Osteoblast (primary cell): ENCODE data around the gene ANKRD40. TPM values are rescaled to one million over a fixed set of nuclear protein-coding genes. Genes with fewer than 3 reads are reported as not detected.

ENCODE experiments used
- DNase-seq: peaks from one replicate; pipeline ENCODE4 v3.0.0; 2011; ENCODE audit warnings: low spot score, mixed read lengths; ENCODE audit not compliant: insufficient read length; ENCODE audit errors: missing footprints
- H2AFZ ChIP-seq: 2 replicates; pipeline ENCODE4 v1.6.0; 2011; ENCODE audit warnings: mild to moderate bottlenecking, low read length
- H3K27ac ChIP-seq: 2 replicates; pipeline ENCODE4 v1.5.1; 2011; ENCODE audit warnings: mild to moderate bottlenecking, low read depth, low read length, moderate library complexity
- H3K27me3 ChIP-seq: 2 replicates; pipeline ENCODE4 v1.6.0; 2012; ENCODE audit warnings: mild to moderate bottlenecking, control low read depth, inconsistent platforms, low read length, moderate library complexity; ENCODE audit not compliant: insufficient read depth
- H3K36me3 ChIP-seq: 2 replicates; pipeline ENCODE4 v1.5.1; 2011; ENCODE audit warnings: mild to moderate bottlenecking, low read length, control low read depth, moderate library complexity; ENCODE audit not compliant: insufficient read depth
- H3K4me1 ChIP-seq: 2 replicates; pipeline ENCODE4 v1.5.1; 2011; ENCODE audit warnings: mild to moderate bottlenecking, low read length, control low read depth, moderate library complexity; ENCODE audit not compliant: insufficient read depth
- H3K4me2 ChIP-seq: 2 replicates; pipeline ENCODE4 v1.6.0; 2011; ENCODE audit warnings: mild to moderate bottlenecking, low read length; ENCODE audit not compliant: insufficient read depth
- H3K4me3 ChIP-seq: fragments of 200-600 bp; sonication (generic); 3 replicates; pipeline ENCODE4 v1.5.1; 2012; ENCODE audit warnings: mild to moderate bottlenecking, low read length, inconsistent platforms; ENCODE audit not compliant: insufficient read depth
- H3K79me2 ChIP-seq: 2 replicates; pipeline ENCODE4 v1.6.0; 2012; ENCODE audit warnings: mild to moderate bottlenecking, low read length, control low read depth, inconsistent platforms; ENCODE audit not compliant: insufficient read depth
- H3K9me3 ChIP-seq: 2 replicates; pipeline ENCODE4 v1.5.1; 2011; ENCODE audit warnings: low read depth, low read length, control low read depth
- H4K20me1 ChIP-seq: 2 replicates; pipeline ENCODE4 v1.6.0; 2012; ENCODE audit warnings: mild to moderate bottlenecking, low read length, control low read depth; ENCODE audit not compliant: insufficient read depth
- total RNA-seq: library from RNA; depleted of rRNA; stranded (reverse); fragments of >200 nt; gene quantifications from 2 replicates; pipeline ENCODE4 v1.2.3, GENCODE V29; 2012
- TF ChIP-seq, protein P1 (sequence below): IDR thresholded peaks from 2 replicates; pipeline ENCODE4 v1.5.1; 2011; ENCODE audit warnings: mild to moderate bottlenecking, low read depth, low read length, moderate library complexity; ENCODE audit errors: extremely low read depth

Gene ANKRD40
- total RNA-seq, 1 donor, result 42.7 TPM

DNA sequence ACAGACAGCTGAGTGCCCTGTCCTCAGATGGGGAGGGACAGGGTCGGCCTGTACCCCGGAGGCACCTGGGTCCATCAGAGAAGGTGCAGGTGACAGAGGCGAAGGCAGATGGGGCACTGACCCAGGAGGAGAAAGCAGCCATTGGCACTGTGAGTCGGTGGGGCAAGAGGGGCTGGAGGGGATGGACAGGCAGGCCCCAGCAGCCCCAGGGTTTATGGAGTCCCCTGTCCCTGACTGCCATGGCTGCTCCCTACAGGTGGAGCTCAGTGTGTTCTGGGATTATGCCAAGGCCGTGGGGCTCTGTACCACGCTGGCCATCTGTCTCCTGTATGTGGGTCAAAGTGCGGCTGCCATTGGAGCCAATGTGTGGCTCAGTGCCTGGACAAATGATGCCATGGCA, 32.1 kb downstream of the ANKRD40 start:
- Histone ChIP-seq H3K9me3 (no peaks in the 10 kb centered on the region), H2AFZ (no peak overlapping the region), H3K36me3 (peaks cover 5% of the 10 kb centered on the region), H4K20me1 (no peaks in the 10 kb centered on the region), H3K4me1 (peaks cover 11% of the 10 kb centered on the region), H3K79me2 (no peaks in the 10 kb centered on the region), H3K4me3 (no peak overlapping the region), H3K27ac (no peak overlapping the region), H3K27me3 (no peaks in the 10 kb centered on the region), H3K4me2 (no peak overlapping the region)
- TF ChIP-seq, protein P1, sequence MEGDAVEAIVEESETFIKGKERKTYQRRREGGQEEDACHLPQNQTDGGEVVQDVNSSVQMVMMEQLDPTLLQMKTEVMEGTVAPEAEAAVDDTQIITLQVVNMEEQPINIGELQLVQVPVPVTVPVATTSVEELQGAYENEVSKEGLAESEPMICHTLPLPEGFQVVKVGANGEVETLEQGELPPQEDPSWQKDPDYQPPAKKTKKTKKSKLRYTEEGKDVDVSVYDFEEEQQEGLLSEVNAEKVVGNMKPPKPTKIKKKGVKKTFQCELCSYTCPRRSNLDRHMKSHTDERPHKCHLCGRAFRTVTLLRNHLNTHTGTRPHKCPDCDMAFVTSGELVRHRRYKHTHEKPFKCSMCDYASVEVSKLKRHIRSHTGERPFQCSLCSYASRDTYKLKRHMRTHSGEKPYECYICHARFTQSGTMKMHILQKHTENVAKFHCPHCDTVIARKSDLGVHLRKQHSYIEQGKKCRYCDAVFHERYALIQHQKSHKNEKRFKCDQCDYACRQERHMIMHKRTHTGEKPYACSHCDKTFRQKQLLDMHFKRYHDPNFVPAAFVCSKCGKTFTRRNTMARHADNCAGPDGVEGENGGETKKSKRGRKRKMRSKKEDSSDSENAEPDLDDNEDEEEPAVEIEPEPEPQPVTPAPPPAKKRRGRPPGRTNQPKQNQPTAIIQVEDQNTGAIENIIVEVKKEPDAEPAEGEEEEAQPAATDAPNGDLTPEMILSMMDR, result no peak
- DNase-seq, result no peak

DNA sequence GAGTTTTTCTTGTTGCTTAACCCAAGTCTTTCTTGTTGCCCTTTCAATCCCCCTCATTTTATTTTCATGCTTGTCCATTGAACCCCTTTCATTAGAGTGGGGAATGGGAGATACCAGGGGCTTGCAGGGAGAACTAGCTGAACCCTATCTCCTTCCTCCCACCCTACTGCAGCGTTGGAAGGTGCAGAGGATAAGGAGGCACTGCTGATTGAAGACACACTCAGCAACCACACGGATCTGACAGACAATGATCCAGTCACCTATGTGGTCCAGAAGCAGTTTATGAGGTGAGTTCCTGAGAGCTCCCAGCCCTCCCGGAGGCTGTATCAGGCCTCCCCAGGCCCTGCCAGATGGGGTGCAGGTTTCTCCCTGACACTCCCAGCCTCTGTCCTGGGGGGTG, 32.5 kb downstream of the ANKRD40 start:
- Histone ChIP-seq H3K4me2 (no peak overlapping the region), H3K36me3 (peaks cover 5% of the 10 kb centered on the region), H3K27me3 (no peaks in the 10 kb centered on the region), H2AFZ (no peak overlapping the region), H3K4me1 (peaks cover 12% of the 10 kb centered on the region), H3K79me2 (no peaks in the 10 kb centered on the region), H3K4me3 (no peak overlapping the region), H3K9me3 (no peaks in the 10 kb centered on the region), H4K20me1 (no peaks in the 10 kb centered on the region), H3K27ac (no peak overlapping the region)
- TF ChIP-seq, protein P1, result no peak
- DNase-seq, result no peak

DNA sequence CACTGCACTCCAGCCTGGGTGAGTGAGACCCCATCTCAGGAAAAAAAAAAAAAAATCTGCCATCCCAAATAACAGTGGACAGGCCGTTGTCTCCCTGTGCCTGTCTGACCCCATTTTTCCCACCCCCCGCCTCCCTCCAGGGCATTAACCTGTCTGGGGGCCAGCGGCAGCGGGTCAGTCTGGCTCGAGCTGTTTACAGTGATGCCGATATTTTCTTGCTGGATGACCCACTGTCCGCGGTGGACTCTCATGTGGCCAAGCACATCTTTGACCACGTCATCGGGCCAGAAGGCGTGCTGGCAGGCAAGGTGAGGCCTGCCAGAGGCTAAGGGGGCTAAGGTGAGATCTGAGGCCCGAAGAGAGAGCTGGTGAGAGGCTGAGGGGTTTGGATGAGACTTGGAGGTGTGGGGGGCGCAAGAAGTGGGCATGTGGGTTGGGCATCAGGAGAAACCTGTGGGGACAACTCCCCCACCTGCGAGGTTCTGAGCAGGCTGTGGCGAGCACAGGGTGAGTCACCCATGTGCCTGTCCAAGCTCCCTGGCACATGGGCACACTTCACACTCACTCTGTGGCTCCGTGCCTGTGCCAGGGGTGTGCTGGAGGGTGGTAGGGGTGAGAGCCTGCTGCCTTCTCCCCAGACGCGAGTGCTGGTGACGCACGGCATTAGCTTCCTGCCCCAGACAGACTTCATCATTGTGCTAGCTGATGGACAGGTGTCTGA, 34.7 kb downstream of the ANKRD40 start:
- H4K20me1 ChIP-seq, result no peaks in the 10 kb centered on the region
- H3K4me1 ChIP-seq, result peaks cover 19% of the 10 kb centered on the region
- no peak overlapping the region for H3K4me3 ChIP-seq
- no peaks in the 10 kb centered on the region for H3K27me3 ChIP-seq
- H3K79me2 ChIP-seq, result no peaks in the 10 kb centered on the region
- peaks cover under 1% of the 10 kb centered on the region for H3K36me3 ChIP-seq
- TF ChIP-seq, protein P1, result no peak
- H2AFZ ChIP-seq, result no peak overlapping the region
- no peaks in the 10 kb centered on the region for H3K9me3 ChIP-seq
- no peak overlapping the region for H3K27ac ChIP-seq
- H3K4me2 ChIP-seq, result no peak overlapping the region
- no peak for DNase-seq

DNA sequence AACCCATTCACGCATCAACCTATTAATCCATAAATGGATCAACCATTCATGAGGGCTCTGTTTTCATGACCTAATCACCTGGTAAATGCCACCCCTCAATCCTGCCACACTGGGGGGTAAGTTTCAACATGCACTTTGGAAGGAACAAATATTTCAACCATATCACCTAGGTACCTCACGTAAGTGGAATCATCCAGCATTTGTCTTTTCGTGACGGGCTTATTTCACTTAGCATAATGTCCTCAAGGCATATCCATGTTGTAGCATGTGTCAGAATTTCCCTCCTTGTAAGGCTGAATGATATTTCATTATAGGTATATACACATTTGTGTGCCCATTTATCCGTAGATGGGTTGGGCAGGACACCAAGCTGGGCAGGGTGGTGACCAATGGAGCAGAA, 35.6 kb downstream of the ANKRD40 start:
- Histone ChIP-seq H3K36me3 (no peaks in the 10 kb centered on the region), H3K4me3 (no peak overlapping the region), H3K27me3 (no peaks in the 10 kb centered on the region), H3K27ac (no peak overlapping the region), H3K9me3 (no peaks in the 10 kb centered on the region), H3K4me1 (peaks cover 23% of the 10 kb centered on the region), H2AFZ (no peak overlapping the region), H4K20me1 (no peaks in the 10 kb centered on the region), H3K79me2 (no peaks in the 10 kb centered on the region), H3K4me2 (no peak overlapping the region)
- TF ChIP-seq, protein P1, result no peak
- DNase-seq, result no peak
